Glomerular endothelial cell (primary cell): ENCODE measurements around the gene SMIM3. TPM values are rescaled to one million over a fixed set of nuclear protein-coding genes. Genes with fewer than 3 reads are reported as not detected.
"Not testable (repeated sequence)": the region's sequence is repeated elsewhere in the genome, so short reads cannot be mapped to it uniquely, and the experiment has no call there.

ENCODE experiments used
- DNase-seq: peaks from one replicate; pipeline ENCODE4 v3.0.0-alpha.2; 2011; ENCODE audit warnings: low read depth, low spot score; ENCODE audit errors: extremely low read depth
- total RNA-seq: library from RNA; depleted of rRNA; stranded (reverse); fragments of >200 nt; gene quantifications from 2 replicates; pipeline ENCODE4 v1.2.3, GENCODE V29; 2015

SMIM3 gene
- total RNA-seq, 1 donor from 2014 or later, result 9.6 TPM

GRCh38 chr5:150791536-150791935 lies 13.0 kb downstream of the SMIM3 start:
- DNase-seq, result no peak

- DNase-seq, result not testable (repeated sequence)
These were observed 14.9 kb downstream of the SMIM3 start for GRCh38 chr5:150793423-150793888.

GRCh38 chr5:150794927-150795326 lies 16.4 kb downstream of the SMIM3 start:
- no peak for DNase-seq

GRCh38 chr5:150797384-150797783 lies 18.8 kb downstream of the SMIM3 start:
- no peak for DNase-seq

DNA sequence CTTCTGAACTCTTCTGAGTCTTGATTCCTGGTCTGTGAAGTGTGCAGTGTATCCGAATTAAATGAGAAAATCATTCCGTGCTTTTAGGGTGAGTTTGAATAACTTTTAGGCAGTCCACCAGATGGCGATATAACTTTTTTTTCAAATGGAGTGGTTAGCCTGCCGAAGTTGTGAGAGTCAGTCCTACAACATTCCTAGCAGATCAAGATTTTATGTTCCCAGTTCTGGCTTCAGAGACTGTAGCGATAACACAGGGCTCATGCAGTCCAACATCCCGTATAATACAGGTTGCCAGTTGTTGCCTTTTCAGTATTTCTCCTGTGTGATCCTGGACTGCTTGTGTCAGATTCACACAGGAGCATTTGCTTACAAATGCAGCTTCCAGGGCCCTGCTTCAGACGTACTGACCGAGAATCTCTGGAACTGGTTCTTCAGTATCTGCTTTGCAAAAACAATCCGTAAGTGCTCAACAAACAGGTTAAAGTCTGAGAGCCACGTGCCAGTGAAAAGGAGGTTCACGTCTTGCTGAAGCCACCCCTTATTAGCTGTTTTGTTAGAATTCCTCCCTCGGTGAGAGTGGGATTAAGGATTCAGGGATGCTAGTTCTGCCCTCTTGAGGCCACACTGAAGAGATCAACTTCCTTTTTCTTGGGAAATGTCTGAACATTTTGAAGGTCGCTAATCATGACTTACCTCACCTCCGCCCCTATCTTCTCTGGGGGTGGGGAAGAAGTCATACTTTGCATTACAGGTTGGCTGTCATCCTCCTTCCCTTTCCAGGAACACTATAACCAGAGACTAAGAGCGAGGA lies 22.8 kb downstream of the SMIM3 start:
- DNase-seq, result peak; percentile 56

GRCh38 chr5:150804388-150804787 lies 25.8 kb downstream of the SMIM3 start:
- no peak for DNase-seq

- no peak for DNase-seq
These were observed 30.8 kb downstream of the SMIM3 start for GRCh38 chr5:150809363-150809762.

DNA sequence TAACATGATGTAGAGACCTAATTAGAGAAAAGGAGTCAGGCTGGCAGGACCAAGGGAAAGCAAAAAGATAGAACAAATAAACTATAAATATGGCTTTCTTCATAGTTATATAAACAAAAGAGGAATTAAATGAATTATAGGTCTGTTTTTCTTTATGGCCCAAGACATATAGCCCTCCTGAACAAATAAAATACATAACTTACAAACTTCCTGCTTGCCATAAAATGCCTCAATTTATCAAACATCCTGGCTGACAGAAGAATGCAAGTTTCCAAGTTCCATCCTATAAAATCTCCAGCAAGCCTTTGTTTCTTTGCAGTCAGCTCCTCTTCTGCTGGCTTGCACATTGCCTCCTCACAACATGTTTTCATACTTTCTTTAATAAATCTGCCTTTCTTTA lies 36.5 kb downstream of the SMIM3 start:
- DNase-seq, result no peak

GRCh38 chr5:150816946-150817345 lies 38.4 kb downstream of the SMIM3 start:
- no peak for DNase-seq

GRCh38 chr5:150829744-150830143 lies 51.2 kb downstream of the SMIM3 start:
- no peak for DNase-seq

- not testable (repeated sequence) for DNase-seq
These were observed 53.3 kb downstream of the SMIM3 start for GRCh38 chr5:150831821-150832220.

- DNase-seq, result no peak
These were observed 57.5 kb downstream of the SMIM3 start for GRCh38 chr5:150836064-150836463.

- no peak for DNase-seq
These were observed 58.1 kb downstream of the SMIM3 start for GRCh38 chr5:150836703-150837102.

DNA sequence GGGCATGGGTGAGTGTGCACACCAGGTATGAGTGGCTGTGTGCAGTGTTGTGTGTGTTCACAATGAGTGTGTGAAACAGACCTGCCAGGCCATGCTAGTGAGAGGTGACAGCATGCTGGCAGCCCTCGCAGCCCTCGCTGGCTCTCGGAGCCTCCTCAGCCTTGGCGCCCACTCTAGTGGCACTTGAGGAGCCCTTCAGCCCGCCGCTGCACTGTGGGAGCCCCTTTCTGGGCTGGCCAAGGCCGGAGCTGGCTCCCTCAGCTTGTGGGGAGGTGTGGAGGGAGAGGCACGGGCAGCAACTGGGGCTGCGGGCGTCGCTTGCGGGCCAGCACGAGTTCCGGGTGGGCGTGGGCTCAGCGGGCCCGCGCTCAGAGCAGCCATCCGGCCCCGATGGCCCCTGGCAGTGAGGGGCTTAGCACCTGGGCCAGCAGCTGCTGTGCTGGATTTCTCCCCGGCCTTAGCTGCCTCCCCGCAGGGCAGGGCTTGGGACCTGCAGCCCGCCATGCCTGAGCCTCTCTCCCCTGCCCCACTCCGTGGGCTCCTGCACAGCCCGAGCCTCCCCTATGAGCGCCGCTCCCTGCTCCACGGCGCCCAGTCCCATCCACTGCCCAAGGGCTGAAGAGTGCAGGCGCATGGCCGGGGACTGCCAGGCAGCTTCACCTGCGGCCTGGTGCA lies 66.8 kb downstream of the SMIM3 start:
- DNase-seq, result not testable (repeated sequence)

- DNase-seq, result not testable (repeated sequence)
These were observed 67.7 kb downstream of the SMIM3 start, which contains the start of gene IRGM for GRCh38 chr5:150846308-150846653. Gene IRGM (plus strand): TSS chr5:150846521. CDS start chr5:150848124, 1,603 bp downstream.

Other genes with a start within 250 kb of the SMIM3 start
- 56.7 and 123 TPM in 2 replicates for gene SYNPO, start 138.1 kb upstream of the SMIM3 start, total RNA-seq
- gene MYOZ3, start 117.5 kb upstream of the SMIM3 start, total RNA-seq, result 0.53 and 0.93 TPM in 2 replicates
- gene RBM22, start 77.7 kb upstream of the SMIM3 start, total RNA-seq, result 43.2 and 44.1 TPM in 2 replicates
- 40.2 and 47.1 TPM in 2 replicates for gene DCTN4, start 19.7 kb upstream of the SMIM3 start, total RNA-seq
- not detected in 2 replicates for gene IRGM, start 67.8 kb downstream of the SMIM3 start, total RNA-seq
- gene ZNF300, start 126.2 kb downstream of the SMIM3 start, total RNA-seq, result 3.1 and 6.0 TPM in 2 replicates
- gene GPX3, start 241.8 kb downstream of the SMIM3 start, total RNA-seq, result 0.34 and 2.8 TPM in 2 replicates